CD4-positive, alpha-beta T cell treated with Interleukin-17A for 1 hour (primary cell): Measurements from ENCODE around the gene PAK4.

Source experiments
- DNase-seq: peaks from one replicate; pipeline ENCODE4 v3.0.0-alpha.2; 2020

Gene PAK4

DNA sequence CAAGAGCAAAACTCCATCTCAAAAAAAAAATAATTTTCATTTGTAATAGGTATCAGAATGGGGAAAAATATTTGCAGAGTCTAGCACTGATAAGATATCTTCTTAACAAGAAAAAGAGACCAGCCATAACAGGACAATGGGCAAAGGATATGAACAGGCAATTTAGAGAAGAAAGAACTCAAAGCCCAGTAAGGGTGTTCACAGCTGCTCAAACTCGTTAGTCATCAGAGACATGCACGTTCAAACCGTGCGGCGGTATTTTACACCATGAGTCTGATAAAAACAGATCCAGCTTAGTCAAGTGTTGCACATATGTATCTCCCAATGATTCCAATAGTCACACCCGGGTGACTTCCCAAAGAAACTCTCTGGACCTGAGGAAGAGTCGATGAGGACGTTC, 57.5 kb downstream of the PAK4 start:
- DNase-seq: no peak

GRCh38 chr19:39186391-39186790, 60.8 kb downstream of the PAK4 start:
- no peak for DNase-seq

- DNase-seq: no peak
These were observed 62.0 kb downstream of the PAK4 start for GRCh38 chr19:39187552-39187943.

DNA sequence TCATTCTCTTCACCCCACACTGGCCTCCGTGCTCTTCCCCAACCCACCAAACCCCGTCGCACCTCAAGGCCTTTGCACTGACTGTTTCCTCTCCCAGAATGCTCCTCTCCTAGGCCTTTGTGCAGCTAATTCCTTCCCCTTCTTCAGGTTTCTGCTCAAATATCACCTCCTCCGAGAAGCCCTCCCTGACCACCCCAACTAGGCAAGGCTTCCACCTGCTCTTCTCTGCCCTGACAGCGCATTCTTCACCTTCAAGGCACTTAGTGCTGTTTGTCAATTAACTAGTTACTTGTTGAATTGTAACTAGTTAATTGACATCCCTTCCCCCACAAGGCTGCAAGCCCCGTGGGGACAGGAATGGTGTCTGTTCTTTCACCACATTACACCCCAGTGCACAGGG, 63.4 kb downstream of the PAK4 start:
- no peak for DNase-seq

GRCh38 chr19:39190768-39191167, 65.2 kb downstream of the PAK4 start:
- no peak for DNase-seq

DNA sequence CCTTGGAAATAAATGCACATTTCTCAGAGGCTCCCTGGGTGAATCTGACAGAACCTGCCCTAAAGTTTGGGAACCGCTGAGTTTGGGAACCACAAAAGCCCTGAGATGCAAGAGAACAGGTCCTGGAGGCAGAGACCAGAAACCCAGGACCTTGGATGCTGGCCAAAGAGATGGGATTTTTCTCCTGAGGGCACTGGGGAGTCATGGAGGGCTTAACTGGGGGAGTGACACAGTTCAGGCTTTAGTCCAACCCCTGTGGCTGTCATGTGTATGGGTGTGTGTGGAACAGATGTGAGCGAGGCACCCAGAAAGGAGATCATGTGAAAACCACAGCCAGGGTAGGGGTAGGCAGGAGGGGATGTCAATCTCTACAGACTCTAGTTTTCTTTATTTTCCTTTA, 67.3 kb downstream of the PAK4 start:
- DNase-seq: no peak

DNA sequence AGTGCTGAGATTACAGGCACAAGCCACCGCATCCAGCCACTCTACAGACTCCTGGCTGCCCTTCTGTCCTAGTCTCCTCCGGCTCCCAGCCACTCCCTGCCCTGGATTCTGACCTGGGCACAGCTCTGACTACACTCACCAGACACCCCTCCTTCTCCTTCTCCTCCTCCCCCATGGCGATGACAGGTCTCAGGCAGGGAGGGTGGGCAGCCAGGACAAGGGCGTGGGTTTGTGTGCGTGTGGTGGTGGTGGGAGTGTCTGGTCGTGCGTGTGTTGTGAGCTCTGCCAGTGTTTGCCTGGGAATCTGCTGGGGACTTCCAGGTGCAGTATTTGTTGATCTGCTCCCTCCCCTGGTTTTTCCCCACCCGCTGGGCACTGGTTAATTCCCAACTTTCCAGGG, 68.2 kb downstream of the PAK4 start:
- no peak for DNase-seq

DNA sequence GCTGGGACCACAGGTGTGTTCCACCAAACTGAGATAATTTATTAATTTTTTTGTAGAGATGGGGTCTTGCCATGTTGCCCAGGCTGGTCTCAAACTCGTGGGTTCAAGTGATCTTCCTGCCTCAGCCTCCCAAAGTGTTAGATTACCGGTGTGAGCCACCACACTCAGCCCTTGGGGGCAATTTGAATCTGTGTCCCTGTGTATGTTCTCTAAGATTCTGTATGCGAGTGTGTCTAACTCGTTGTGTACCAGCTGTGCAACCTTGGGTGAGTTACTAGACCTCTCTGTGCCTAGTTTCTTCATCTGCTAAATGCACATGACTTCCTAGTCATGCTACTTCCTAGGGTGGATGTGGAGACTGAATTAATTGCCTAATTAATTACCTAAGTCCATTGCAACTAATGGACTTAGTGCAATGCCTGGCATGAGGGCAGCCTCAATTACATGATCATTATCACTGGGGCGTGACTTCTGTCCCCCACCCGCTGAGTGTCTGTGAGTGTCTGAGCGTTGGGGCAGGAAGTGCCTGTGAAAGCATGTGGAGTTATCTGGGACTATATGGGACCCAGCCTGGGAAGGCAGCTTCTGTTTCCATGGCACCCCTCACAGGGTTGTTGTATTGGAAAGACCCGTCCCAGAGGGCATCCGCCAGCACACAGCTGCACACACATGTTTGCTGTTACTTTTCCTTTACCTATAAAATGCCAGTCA, 69.4 kb downstream of the PAK4 start:
- DNase-seq: no peak

DNA sequence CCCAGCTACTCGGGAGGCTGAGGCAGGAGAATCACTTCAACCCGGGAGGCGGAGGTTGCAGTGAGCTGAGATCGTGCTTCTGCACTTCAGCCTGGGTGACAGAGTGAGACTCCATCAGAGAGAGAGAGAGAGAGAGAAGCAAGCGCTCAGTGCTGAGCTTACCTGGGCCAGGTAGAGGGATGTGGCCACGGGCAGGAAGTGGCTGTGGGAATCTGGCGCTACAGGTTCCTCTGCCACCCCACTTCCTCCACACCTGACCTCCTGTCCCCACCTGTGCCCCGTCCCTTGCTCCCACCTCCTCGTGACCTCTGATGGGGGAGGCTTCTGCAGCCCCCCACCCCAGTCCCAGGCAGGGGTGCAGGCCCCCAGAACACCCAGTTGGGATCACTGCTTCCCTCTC, 70.2 kb downstream of the PAK4 start:
- DNase-seq: peak; percentile 22

- DNase-seq: no peak
These were observed 70.7 kb downstream of the PAK4 start for GRCh38 chr19:39196320-39196719.

DNA sequence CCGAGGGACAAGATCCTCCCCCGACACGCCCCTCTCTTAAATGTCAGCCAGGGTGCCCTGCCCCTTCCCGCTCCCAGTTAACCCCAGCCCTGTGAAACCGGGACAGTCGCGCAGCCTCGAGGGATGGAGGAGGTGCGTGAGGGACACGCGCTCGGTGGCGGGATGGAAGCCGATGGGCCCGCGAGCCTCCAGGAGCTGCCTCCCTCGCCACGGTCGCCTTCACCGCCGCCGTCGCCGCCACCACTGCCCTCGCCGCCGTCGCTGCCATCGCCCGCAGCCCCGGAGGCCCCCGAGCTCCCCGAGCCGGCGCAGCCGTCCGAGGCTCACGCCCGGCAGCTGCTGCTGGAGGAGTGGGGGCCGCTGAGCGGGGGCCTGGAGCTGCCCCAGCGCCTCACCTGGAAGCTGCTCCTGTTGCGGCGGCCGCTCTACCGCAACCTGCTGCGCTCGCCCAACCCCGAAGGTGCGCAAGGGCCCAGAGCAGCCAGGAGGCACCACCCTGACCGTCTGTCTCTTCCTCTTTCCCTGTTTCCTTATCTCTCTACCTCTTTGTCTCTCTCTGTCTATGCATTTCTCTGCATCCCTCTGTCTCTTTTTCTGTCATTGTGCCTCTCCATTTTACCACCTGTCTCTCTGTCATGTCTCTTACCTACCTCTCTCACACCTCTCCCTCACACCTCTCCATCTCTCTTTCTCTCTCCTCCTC, 71.4 kb downstream of the PAK4 start, which contains the start of gene NCCRP1:
Gene NCCRP1 (plus strand): TSS at position 105 of the 703 bp plus-strand sequence. CDS start 19 bp downstream, at position 124.
- DNase-seq: no peak

DNA sequence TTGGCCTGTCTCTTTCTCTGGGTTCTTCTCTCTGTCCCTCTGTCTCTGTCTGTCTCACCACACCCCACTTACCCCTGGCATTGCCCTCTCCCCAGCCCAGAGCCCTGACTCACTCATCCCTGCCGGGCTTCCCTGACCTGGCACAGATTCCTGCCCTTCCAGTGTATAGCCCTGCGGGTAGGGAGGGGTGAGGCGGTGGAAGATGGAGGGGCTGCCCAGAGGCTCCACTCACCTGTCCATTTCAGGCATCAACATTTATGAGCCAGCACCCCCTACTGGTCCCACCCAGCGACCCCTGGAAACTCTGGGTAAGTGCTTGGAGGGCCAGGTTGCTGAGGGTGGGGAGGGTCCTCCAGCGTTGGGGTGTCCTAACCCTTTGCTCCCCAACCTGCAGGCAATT, 72.2 kb downstream of the PAK4 start:
- no peak for DNase-seq

- DNase-seq: no peak
These were observed 73.4 kb downstream of the PAK4 start for GRCh38 chr19:39199025-39199424.

DNA sequence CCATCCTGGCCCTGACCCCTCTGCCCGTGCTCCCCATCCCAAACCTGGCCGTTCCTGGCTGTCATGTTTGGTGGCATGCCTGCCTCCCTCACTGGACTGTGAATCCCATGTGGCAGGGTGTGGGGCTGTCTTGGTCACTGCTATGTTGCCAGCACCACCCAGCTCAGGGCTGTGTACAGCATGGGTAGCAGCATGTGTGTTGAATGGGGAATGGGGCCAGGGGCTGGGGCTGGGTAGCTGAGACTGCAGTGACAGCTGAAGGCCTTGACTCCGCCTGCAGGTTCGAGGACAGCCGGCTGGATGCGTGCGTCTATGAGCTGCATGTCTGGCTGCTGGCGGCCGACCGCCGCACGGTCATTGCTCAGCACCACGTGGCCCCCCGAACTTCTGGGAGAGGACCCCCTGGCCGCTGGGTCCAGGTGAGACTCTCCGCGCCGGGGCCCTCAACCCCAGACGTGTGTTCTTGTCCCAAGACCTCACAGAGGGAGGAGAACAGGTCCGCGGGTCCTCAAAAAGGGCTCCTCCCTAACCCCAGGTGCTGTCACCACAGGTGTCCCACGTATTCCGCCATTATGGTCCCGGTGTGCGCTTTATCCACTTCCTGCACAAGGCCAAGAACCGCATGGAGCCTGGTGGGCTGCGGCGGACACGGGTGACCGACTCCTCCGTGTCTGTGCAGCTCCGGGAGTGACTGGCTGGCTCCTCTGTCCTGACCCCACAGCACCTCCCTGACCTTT, 74.6 kb downstream of the PAK4 start:
- DNase-seq: no peak

DNA sequence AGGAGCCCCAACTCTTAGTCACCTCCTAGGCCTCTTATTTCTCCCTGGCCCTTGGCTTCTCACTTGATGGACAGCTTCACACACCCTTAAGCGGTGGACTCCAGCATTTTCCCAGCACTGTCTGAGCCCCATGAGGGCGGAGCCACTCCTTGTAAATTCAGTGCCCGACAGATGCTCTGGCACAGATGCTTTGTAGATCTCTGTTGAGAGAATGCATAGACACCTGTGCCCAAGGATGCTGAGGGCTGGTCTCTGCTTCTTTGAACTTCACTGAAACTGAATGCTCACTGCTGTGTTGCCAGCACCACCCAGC, 75.2 kb downstream of the PAK4 start:
- DNase-seq: no peak

DNA sequence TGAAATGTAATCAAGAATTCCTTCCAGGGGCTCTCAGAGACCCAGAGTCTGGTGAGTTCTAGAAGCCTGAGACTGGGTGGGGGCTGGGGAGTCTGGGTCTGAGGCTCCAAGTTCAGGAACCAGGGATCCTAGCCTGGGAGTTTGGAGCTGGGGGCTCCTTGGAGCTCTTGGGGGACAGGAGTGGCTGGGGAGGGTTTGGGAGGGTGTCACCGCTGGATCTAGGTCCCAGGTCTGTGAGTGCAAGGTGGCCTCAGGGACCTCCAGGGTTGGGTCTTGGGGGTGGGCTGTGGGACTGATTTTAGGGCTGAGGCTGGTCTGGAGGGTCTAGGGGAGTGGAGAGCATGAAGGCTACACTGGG, 77.4 kb downstream of the PAK4 start:
- DNase-seq: no peak

GRCh38 chr19:39203372-39204341, 78.1 kb downstream of the PAK4 start, which contains the start of gene SYCN:
Gene SYCN, minus strand, starts transcription at chr19:39204263. Its CDS starts 9 bp downstream, at chr19:39204254.
- DNase-seq: no peak

- no peak for DNase-seq
These were observed 79.8 kb downstream of the PAK4 start for GRCh38 chr19:39205449-39205764.

DNA sequence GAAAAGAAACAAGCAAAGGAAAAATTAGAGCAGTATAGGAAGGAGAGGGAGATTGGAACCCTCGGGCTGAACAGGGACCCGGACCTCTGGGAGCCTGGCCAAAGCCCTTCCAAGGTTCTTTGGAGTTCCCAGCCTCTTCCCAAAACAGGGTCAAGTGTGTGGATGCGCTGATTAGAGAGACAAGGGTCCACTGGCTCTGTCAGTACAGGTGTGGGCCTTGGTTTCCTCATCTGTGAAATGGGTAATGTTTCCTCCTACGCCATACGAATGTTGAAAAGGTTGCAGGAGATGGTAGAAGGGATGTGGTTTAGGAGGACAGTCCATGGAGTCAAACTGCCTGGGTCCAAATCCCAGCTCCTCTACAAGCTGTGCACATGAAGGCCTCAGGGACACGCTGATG, 80.5 kb downstream of the PAK4 start:
- no peak for DNase-seq

- no peak for DNase-seq
These were observed 81.8 kb downstream of the PAK4 start for GRCh38 chr19:39207293-39207836.

GRCh38 chr19:39208175-39208795, 82.7 kb downstream of the PAK4 start:
- DNase-seq: no peak

- DNase-seq: no peak
These were observed 83.6 kb downstream of the PAK4 start for GRCh38 chr19:39209196-39209595.
